Vagina (tissue), 2 donors: ENCODE data around the gene ACADS.

Experiments
- POLR2A ChIP-seq, 2 donors: fragments of 450-650 bp; IDR thresholded peaks; one replicate each; pipeline ENCODE4 v1.6.1; 2017; ENCODE audit warnings: antibody characterized with exemption in 2 of 2, mild to moderate bottlenecking in 2 of 2, moderate library complexity in 2 of 2
- TF ChIP-seq, protein P1 (sequence below), 3 experiments: fragments of 450-650 bp in 2 of 3; fragments of 200-600 bp in 1 of 3; sonication (generic) in 1 of 3; IDR thresholded peaks; one replicate each; pipeline ENCODE4 v1.5.1; 2017 to 2019; ENCODE audit warnings: antibody characterized with exemption in 3 of 3, mild to moderate bottlenecking in 2 of 3, moderate library complexity in 2 of 3

DNA sequence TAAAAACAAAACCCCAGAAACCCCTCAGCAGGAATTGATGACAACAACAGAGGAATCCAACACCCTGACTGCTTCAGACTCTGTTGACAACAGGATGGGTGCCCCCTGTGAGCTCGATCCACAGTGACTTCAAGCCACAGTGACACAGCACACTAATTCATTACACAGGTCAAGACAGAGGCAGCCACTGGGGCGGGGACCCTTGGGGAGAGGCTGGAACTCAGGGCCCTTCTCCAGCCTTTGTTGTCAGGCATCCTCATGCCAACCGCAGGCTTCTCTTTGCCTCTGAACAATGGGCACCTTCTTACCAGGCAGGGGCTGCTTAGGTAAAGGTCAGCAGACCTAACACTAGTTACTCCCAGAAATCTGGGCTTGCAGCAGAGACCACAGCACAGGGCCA lies 37.6 kb downstream of the ACADS start:
- no peak for TF ChIP-seq POLR2A (IDR thresholded peaks at IDR 0.05)
- TF ChIP-seq, protein P1, sequence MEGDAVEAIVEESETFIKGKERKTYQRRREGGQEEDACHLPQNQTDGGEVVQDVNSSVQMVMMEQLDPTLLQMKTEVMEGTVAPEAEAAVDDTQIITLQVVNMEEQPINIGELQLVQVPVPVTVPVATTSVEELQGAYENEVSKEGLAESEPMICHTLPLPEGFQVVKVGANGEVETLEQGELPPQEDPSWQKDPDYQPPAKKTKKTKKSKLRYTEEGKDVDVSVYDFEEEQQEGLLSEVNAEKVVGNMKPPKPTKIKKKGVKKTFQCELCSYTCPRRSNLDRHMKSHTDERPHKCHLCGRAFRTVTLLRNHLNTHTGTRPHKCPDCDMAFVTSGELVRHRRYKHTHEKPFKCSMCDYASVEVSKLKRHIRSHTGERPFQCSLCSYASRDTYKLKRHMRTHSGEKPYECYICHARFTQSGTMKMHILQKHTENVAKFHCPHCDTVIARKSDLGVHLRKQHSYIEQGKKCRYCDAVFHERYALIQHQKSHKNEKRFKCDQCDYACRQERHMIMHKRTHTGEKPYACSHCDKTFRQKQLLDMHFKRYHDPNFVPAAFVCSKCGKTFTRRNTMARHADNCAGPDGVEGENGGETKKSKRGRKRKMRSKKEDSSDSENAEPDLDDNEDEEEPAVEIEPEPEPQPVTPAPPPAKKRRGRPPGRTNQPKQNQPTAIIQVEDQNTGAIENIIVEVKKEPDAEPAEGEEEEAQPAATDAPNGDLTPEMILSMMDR (IDR thresholded peaks at IDR 0.05): no peak
